DND-41 (cell line): Measurements from ENCODE around the gene CELF5.
"Not testable (repeated sequence)": the region's sequence is repeated elsewhere in the genome, so short reads cannot be mapped to it uniquely, and the experiment has no call there.

ENCODE experiments used
- ATAC-seq: fragments of 200-7000 bp; cut with Tn5 transposase; 3 replicates; pipeline ENCODE4 v1.9.1; 2021; ENCODE audit warnings: low read depth; ENCODE audit not compliant: insufficient read depth
- DNase-seq: peaks from one replicate; pipeline ENCODE4 v3.0.0-alpha.2; 2020
- H2AFZ ChIP-seq: 2 replicates; pipeline ENCODE4 v1.6.0; 2012; ENCODE audit warnings: low read depth, low read length
- H3K27ac ChIP-seq: 2 replicates; pipeline ENCODE4 v1.5.1; 2012; ENCODE audit warnings: low read length, inconsistent platforms
- H3K27me3 ChIP-seq: fragments of 200-600 bp; sonication (generic); 2 replicates; pipeline ENCODE4 v1.6.0; 2012; ENCODE audit warnings: low read length, mild to moderate bottlenecking, inconsistent platforms; ENCODE audit not compliant: insufficient read depth, poor library complexity
- H3K36me3 ChIP-seq: 2 replicates; pipeline ENCODE4 v1.5.1; 2012; ENCODE audit warnings: low read length, inconsistent platforms; ENCODE audit not compliant: insufficient read depth
- H3K4me1 ChIP-seq: 2 replicates; pipeline ENCODE4 v1.5.1; 2012; ENCODE audit warnings: mild to moderate bottlenecking, low read length; ENCODE audit not compliant: insufficient read depth
- H3K4me2 ChIP-seq: 2 replicates; pipeline ENCODE4 v1.6.0; 2012; ENCODE audit warnings: mild to moderate bottlenecking, moderate library complexity, low read length, inconsistent platforms; ENCODE audit not compliant: insufficient read depth
- H3K4me3 ChIP-seq, 2 experiments: fragments of 200-600 bp in 1 of 2; shearing (Covaris generic) in 1 of 2; 2 replicates each; pipeline ENCODE4 v1.5.1; 2012 to 2016; ENCODE audit warnings: inconsistent platforms in 2 of 2, low read length in 2 of 2, mild to moderate bottlenecking in 2 of 2, low read depth in 1 of 2, moderate library complexity in 1 of 2
- H3K79me2 ChIP-seq: 2 replicates; pipeline ENCODE4 v1.6.0; 2012; ENCODE audit warnings: low read length, inconsistent platforms; ENCODE audit not compliant: insufficient read depth
- H3K9ac ChIP-seq: 2 replicates; pipeline ENCODE4 v1.6.0; 2012; ENCODE audit warnings: low read depth, mild to moderate bottlenecking, inconsistent platforms, low read length, moderate library complexity
- H3K9me3 ChIP-seq: 2 replicates; pipeline ENCODE4 v1.5.1; 2012; ENCODE audit warnings: low read length, moderate library complexity, mild to moderate bottlenecking, inconsistent platforms; ENCODE audit not compliant: insufficient read depth, severe bottlenecking
- H4K20me1 ChIP-seq: 2 replicates; pipeline ENCODE4 v1.6.0; 2012; ENCODE audit warnings: low read length; ENCODE audit not compliant: insufficient read depth
- EZH2 ChIP-seq: IDR thresholded peaks from 3 replicates; pipeline ENCODE4 v1.6.1; 2012; ENCODE audit warnings: borderline replicate concordance, low read depth, mild to moderate bottlenecking, moderate library complexity, low read length, inconsistent platforms; ENCODE audit not compliant: severe bottlenecking
- TF ChIP-seq, protein P1 (sequence below): IDR thresholded peaks from 2 replicates; pipeline ENCODE4 v1.5.1; 2012; ENCODE audit warnings: borderline replicate concordance, low read length, moderate library complexity, mild to moderate bottlenecking; ENCODE audit not compliant: poor library complexity, severe bottlenecking; ENCODE audit errors: extremely low read depth

Gene CELF5

GRCh38 chr19:3201911-3202310, 22.6 kb upstream of the CELF5 start:
- Histone ChIP-seq H3K9me3 (no peaks in the 10 kb centered on the region), H3K9ac (no peak overlapping the region), H3K79me2 (no peaks in the 10 kb centered on the region), H2AFZ (no peak overlapping the region), H3K27me3 (no peaks in the 10 kb centered on the region), H3K36me3 (peaks cover 77% of the 10 kb centered on the region), H4K20me1 (peaks cover 5% of the 10 kb centered on the region; the same call in 1 of the 2 replicates), H3K4me3 (no peak overlapping the region), H3K4me1 (no peaks in the 10 kb centered on the region), H3K27ac (no peak overlapping the region), H3K4me2 (no peak overlapping the region)
- DNase-seq (no peak), ATAC-seq (no peak)
- no peak for TF ChIP-seq EZH2
- TF ChIP-seq, protein P1, sequence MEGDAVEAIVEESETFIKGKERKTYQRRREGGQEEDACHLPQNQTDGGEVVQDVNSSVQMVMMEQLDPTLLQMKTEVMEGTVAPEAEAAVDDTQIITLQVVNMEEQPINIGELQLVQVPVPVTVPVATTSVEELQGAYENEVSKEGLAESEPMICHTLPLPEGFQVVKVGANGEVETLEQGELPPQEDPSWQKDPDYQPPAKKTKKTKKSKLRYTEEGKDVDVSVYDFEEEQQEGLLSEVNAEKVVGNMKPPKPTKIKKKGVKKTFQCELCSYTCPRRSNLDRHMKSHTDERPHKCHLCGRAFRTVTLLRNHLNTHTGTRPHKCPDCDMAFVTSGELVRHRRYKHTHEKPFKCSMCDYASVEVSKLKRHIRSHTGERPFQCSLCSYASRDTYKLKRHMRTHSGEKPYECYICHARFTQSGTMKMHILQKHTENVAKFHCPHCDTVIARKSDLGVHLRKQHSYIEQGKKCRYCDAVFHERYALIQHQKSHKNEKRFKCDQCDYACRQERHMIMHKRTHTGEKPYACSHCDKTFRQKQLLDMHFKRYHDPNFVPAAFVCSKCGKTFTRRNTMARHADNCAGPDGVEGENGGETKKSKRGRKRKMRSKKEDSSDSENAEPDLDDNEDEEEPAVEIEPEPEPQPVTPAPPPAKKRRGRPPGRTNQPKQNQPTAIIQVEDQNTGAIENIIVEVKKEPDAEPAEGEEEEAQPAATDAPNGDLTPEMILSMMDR: no peak

DNA sequence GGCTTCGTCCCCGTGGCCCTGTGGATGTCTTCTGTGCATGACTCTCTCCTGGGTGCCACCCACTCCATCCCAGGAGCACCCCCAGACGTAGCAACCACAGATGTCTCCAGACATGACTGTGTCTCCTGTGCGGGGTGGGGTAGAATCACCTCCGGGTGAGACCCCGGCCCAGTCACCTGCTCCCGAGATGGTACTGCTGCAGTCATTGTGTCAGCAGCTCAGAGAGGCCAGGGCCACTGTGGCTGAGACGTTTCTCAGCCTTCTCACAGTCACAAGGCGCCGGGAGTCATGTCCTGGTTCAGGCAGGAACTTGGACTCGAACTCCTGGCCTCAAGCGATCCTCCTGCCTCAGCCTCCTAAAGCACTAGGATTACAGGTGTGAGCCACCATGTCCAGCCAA, 22.1 kb upstream of the CELF5 start:
- no peak for ATAC-seq
- H3K79me2 ChIP-seq: no peaks in the 10 kb centered on the region
- peaks cover 77% of the 10 kb centered on the region for H3K36me3 ChIP-seq
- no peak for DNase-seq
- no peak overlapping the region for H3K4me2 ChIP-seq
- H3K27ac ChIP-seq: no peak overlapping the region
- no peaks in the 10 kb centered on the region for H3K9me3 ChIP-seq
- H4K20me1 ChIP-seq: peaks cover 5% of the 10 kb centered on the region; the same call in 1 of the 2 replicates
- no peak overlapping the region for H3K9ac ChIP-seq
- no peaks in the 10 kb centered on the region for H3K4me1 ChIP-seq
- no peak overlapping the region for H3K4me3 ChIP-seq
- TF ChIP-seq, protein P1: no peak
- no peak for TF ChIP-seq EZH2
- H3K27me3 ChIP-seq: no peaks in the 10 kb centered on the region
- no peak overlapping the region for H2AFZ ChIP-seq

- H3K27me3 ChIP-seq, DNase-seq, H4K20me1 ChIP-seq, H3K27ac ChIP-seq, ATAC-seq, H3K4me1 ChIP-seq, H3K79me2 ChIP-seq, H3K4me2 ChIP-seq, H3K9ac ChIP-seq, H3K9me3 ChIP-seq, H2AFZ ChIP-seq, H3K4me3 ChIP-seq: not testable (repeated sequence)
- peaks cover 82% of the 10 kb centered on the region for H3K36me3 ChIP-seq
Observed at GRCh38 chr19:3202895-3203294, 21.6 kb upstream of the CELF5 start.

- H4K20me1 ChIP-seq: peaks cover 5% of the 10 kb centered on the region; the same call in 1 of the 2 replicates
- H3K36me3 ChIP-seq: peaks cover 86% of the 10 kb centered on the region
- H3K9me3 ChIP-seq: no peaks in the 10 kb centered on the region
- no peak overlapping the region for H3K4me3 ChIP-seq
- H2AFZ ChIP-seq: no peak overlapping the region
- no peaks in the 10 kb centered on the region for H3K79me2 ChIP-seq
- no peak overlapping the region for H3K9ac ChIP-seq
- H3K4me1 ChIP-seq: no peaks in the 10 kb centered on the region
- no peak for TF ChIP-seq EZH2
- TF ChIP-seq, protein P1: no peak
- ATAC-seq: no peak
- no peak overlapping the region for H3K4me2 ChIP-seq
- H3K27me3 ChIP-seq: no peaks in the 10 kb centered on the region
- DNase-seq: no peak
- no peak overlapping the region for H3K27ac ChIP-seq
Observed at GRCh38 chr19:3203805-3204645, 20.4 kb upstream of the CELF5 start.
